NB4 (cell line): ENCODE measurements around the gene ADARB2.

Experiments used
- CTCF ChIP-seq: IDR thresholded peaks from one replicate; pipeline ENCODE4 v1.5.1; 2012; ENCODE audit warnings: low read depth, low read length
- MAX ChIP-seq: IDR thresholded peaks from 2 replicates; pipeline ENCODE4 v1.6.1; 2011; ENCODE audit warnings: low read depth, low read length
- MYC ChIP-seq: IDR thresholded peaks from 2 replicates; pipeline ENCODE4 v1.6.1; 2011; ENCODE audit warnings: low read depth, low read length
- POLR2A ChIP-seq: IDR thresholded peaks from 2 replicates; pipeline ENCODE4 v1.6.1; 2011; ENCODE audit warnings: mild to moderate bottlenecking; ENCODE audit not compliant: insufficient read length; ENCODE audit errors: extremely low read depth

GRCh38 chr10:1362589-1363445 is 374.5 kb downstream of the ADARB2 start:
- TF ChIP-seq CTCF (no peak), POLR2A (no peak), MYC (no peak), MAX (no peak)
